Panc1 (cell line): ENCODE data around the gene MCCC1. TPM values are rescaled to one million over a fixed set of nuclear protein-coding genes. Genes with fewer than 3 reads are reported as not detected.
"Not testable (repeated sequence)": the region's sequence is repeated elsewhere in the genome, so short reads cannot be mapped to it uniquely, and the experiment has no call there.

Source experiments
- ATAC-seq: fragments of 200-7000 bp; cut with Tn5 transposase; 2 replicates; pipeline ENCODE4 v1.9.1; 2020; ENCODE audit warnings: mild to moderate bottlenecking, moderate library complexity
- BruUV-seq: library from RNA; stranded (reverse); fragments of 400-500 nt; replicated peaks from 2 replicates; lab custom pipeline; 2021; lab: Mats Ljungman, UMichigan
- CTCF ChIA-PET: fragments of 300-600 bp; sonication (Branson Sonifier 250); formaldehyde crosslinking; loops from one replicate; lab custom pipeline; 2022; ENCODE audit warnings: antibody characterized with exemption; lab: Charles Lee
- POLR2A ChIA-PET: fragments of 300-600 bp; sonication (Branson Sonifier 250); formaldehyde crosslinking; loops from one replicate; lab custom pipeline; 2022; ENCODE audit warnings: antibody characterized with exemption; lab: Charles Lee
- DNase-seq: peaks from one replicate; pipeline ENCODE4 v3.0.0-alpha.2; 2010; ENCODE audit warnings: low read depth, low spot score
- H3K27ac ChIP-seq: 2 replicates; pipeline ENCODE4 v1.5.1; 2011; ENCODE audit warnings: mild to moderate bottlenecking, low read length, inconsistent platforms
- H3K27me3 ChIP-seq: fragments of 200-500 bp; sonication (Bioruptor generic); 2 replicates; pipeline ENCODE4 v1.6.0; 2014; ENCODE audit warnings: low read length, inconsistent platforms; ENCODE audit not compliant: control insufficient read depth, insufficient read depth
- H3K36me3 ChIP-seq: fragments of 200-500 bp; sonication (Bioruptor generic); 2 replicates; pipeline ENCODE4 v1.5.1; 2014; ENCODE audit warnings: inconsistent platforms, mild to moderate bottlenecking, low read length, moderate library complexity; ENCODE audit not compliant: control insufficient read depth, insufficient read depth
- H3K4me1 ChIP-seq: 2 replicates; pipeline ENCODE4 v1.5.1; 2011; ENCODE audit warnings: inconsistent platforms, mild to moderate bottlenecking, low read length, moderate library complexity; ENCODE audit not compliant: control insufficient read depth, insufficient read depth
- H3K4me3 ChIP-seq, 2 experiments: 2 replicates each; pipeline ENCODE4 v1.5.1; 2011 to 2012; ENCODE audit warnings: low read depth in 2 of 2, low read length in 2 of 2, mild to moderate bottlenecking in 2 of 2, inconsistent platforms in 1 of 2, moderate library complexity in 1 of 2
- H3K9me3 ChIP-seq: fragments of 200-500 bp; sonication (Bioruptor generic); 2 replicates; pipeline ENCODE4 v1.5.1; 2014; ENCODE audit warnings: low read depth, mild to moderate bottlenecking, inconsistent platforms, low read length, moderate library complexity; ENCODE audit not compliant: control insufficient read depth, insufficient read depth
- POLR2AphosphoS5 ChIP-seq: IDR thresholded peaks from 2 replicates; pipeline ENCODE4 v1.6.1; 2012; ENCODE audit warnings: mild to moderate bottlenecking, low read depth, low read length, moderate library complexity
- SIN3A ChIP-seq: IDR thresholded peaks from 2 replicates; pipeline ENCODE4 v1.6.1; 2012; ENCODE audit warnings: low read depth, mild to moderate bottlenecking, low read length, moderate library complexity, borderline replicate concordance; ENCODE audit not compliant: insufficient read depth
- TCF7L2 ChIP-seq: IDR thresholded peaks from 2 replicates; pipeline ENCODE4 v1.6.1; 2011; ENCODE audit warnings: mild to moderate bottlenecking, low read depth, low read length, inconsistent platforms
- in situ Hi-C: cut with HindIII; loops from 2 replicates; pipeline ENCODE4 v1.10.0; 2016; ENCODE audit warnings: low sequenced_read_pairs, low pct_unique_long_range_greater_than_20kb
- intact Hi-C: fragments of 100-400 bp; cut with micrococcal nuclease; formaldehyde crosslinking; loops from one replicate; pipeline ENCODE4 v1.10.0; 2022; ENCODE audit not compliant: unreplicated experiment
- total RNA-seq: library from RNA; stranded (reverse); gene quantifications from one replicate; pipeline ENCODE4 v1.2.1, GENCODE V29; 2021; ENCODE audit not compliant: unreplicated experiment
- TF ChIP-seq, protein P1 (sequence below), 2 experiments: IDR thresholded peaks; 2 replicates each; pipeline ENCODE4 v1.6.1; 2011 to 2012; ENCODE audit warnings: low read depth in 2 of 2, control low read depth in 1 of 2, low read length in 1 of 2, mild to moderate bottlenecking in 1 of 2, moderate library complexity in 1 of 2; ENCODE audit not compliant: insufficient read depth in 1 of 2
- TF ChIP-seq, protein P2 (sequence below): fragments of 450-650 bp; IDR thresholded peaks from 2 replicates; pipeline ENCODE4 v1.5.1; 2017; ENCODE audit warnings: mild to moderate bottlenecking

MCCC1 gene
- total RNA-seq, 1 experiment from 2014 or later = 24.2 TPM

DNA sequence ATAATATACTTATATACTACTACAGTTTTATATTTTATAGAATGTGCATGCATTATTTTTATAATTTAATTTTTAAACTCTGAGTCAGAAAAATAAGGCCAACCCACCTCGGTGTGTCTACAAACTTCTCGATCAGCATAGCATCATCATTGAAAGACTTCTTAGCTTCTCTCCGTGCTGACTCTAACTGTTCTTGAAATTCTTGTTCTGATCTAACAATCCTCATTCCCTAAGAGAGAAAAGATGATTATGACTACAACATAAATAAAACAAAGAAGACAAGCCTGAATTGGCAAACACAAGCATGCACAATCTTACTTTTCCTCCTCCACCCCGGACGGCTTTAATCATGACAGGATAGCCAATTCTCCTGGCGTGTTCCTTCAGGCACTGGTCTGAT, 28.4 kb downstream of the MCCC1 start:
- intact Hi-C loops = no loop called here
- ChIA-PET POLR2A (no interaction called here), CTCF (no interaction called here)
- 0 out of 2 replicates have a peak, but pooled peaks cover 4% of the 10 kb centered on the region for H3K4me1 ChIP-seq
- no TSS peak for BruUV-seq
- DNase-seq = no peak
- TF ChIP-seq, protein P1, sequence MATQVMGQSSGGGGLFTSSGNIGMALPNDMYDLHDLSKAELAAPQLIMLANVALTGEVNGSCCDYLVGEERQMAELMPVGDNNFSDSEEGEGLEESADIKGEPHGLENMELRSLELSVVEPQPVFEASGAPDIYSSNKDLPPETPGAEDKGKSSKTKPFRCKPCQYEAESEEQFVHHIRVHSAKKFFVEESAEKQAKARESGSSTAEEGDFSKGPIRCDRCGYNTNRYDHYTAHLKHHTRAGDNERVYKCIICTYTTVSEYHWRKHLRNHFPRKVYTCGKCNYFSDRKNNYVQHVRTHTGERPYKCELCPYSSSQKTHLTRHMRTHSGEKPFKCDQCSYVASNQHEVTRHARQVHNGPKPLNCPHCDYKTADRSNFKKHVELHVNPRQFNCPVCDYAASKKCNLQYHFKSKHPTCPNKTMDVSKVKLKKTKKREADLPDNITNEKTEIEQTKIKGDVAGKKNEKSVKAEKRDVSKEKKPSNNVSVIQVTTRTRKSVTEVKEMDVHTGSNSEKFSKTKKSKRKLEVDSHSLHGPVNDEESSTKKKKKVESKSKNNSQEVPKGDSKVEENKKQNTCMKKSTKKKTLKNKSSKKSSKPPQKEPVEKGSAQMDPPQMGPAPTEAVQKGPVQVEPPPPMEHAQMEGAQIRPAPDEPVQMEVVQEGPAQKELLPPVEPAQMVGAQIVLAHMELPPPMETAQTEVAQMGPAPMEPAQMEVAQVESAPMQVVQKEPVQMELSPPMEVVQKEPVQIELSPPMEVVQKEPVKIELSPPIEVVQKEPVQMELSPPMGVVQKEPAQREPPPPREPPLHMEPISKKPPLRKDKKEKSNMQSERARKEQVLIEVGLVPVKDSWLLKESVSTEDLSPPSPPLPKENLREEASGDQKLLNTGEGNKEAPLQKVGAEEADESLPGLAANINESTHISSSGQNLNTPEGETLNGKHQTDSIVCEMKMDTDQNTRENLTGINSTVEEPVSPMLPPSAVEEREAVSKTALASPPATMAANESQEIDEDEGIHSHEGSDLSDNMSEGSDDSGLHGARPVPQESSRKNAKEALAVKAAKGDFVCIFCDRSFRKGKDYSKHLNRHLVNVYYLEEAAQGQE (IDR thresholded peaks at IDR 0.05; ENCODE audit: insufficient read depth in 1 of 2, low read depth in 2 of 2, low read length in 1 of 2) = no peak
- no peak for TF ChIP-seq TCF7L2
- no peak overlapping the region for H3K27ac ChIP-seq
- H3K9me3 ChIP-seq = no peaks in the 10 kb centered on the region
- in situ Hi-C loops = no loop called here
- H3K4me3 ChIP-seq = no peak overlapping the region
- no peak for ATAC-seq
- no peaks in the 10 kb centered on the region; the same call in 1 of the 2 replicates for H3K36me3 ChIP-seq
- H3K27me3 ChIP-seq = no peaks in the 10 kb centered on the region

DNA sequence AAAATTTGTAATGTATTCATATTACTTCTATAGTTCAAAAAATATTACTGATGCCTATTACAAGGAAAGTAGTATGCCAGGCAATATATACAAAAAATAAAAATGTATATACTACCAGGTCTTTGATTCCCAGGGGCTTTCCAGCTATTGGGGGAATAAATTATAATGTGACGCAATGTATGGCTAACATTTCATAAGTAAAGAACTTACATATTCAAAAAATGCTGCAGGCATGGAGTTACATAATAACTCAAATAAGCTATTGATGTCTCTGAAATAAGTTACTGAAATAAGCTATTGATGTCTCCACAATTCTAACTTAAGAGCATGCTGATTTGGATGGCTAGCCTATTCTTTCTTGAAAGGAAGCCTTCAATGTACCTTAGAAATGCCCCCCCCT, 30.2 kb downstream of the MCCC1 start:
- POLR2A ChIA-PET = interaction anchor here (0.7 kb wide), 1 partner anchor 37 kb away, joined by 5 read pairs; no protein-coding TSS in a partner anchor
- no TSS peak for BruUV-seq

DNA sequence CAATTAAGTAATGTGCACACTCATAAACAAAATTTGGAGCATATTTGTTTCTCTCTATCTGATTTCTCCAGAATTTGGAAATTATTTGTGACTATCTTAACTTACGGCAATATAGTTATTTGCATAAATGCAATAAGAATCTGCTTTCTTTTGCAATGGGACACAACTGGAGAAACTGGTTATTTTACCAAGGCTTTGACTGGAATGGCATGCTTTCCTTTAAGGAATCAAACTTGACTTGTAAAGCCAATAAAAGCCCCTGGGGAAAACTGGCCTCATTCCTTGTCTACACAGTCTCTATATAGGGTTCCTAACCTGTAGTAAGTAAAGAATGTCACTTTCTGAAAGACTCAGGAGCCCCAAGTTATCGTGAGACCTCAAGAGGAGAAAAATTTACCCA, 32.4 kb downstream of the MCCC1 start:
- H3K4me3 ChIP-seq, DNase-seq, CTCF ChIA-PET, H3K27ac ChIP-seq, in situ Hi-C loops, H3K36me3 ChIP-seq, ATAC-seq, POLR2A ChIA-PET, H3K27me3 ChIP-seq, H3K4me1 ChIP-seq, intact Hi-C loops, H3K9me3 ChIP-seq, BruUV-seq: not testable (repeated sequence)

More for the DNA sequence above, 30.2 kb downstream of the MCCC1 start:
- no peak overlapping the region for H3K4me3 ChIP-seq
- no peak for ATAC-seq
- TF ChIP-seq TCF7L2 (no peak), SIN3A (no peak), POLR2AphosphoS5 (no peak)
- TF ChIP-seq, protein P1 (IDR thresholded peaks at IDR 0.05; ENCODE audit: insufficient read depth in 1 of 2, low read depth in 2 of 2, low read length in 1 of 2) = no peak
- TF ChIP-seq, protein P2, sequence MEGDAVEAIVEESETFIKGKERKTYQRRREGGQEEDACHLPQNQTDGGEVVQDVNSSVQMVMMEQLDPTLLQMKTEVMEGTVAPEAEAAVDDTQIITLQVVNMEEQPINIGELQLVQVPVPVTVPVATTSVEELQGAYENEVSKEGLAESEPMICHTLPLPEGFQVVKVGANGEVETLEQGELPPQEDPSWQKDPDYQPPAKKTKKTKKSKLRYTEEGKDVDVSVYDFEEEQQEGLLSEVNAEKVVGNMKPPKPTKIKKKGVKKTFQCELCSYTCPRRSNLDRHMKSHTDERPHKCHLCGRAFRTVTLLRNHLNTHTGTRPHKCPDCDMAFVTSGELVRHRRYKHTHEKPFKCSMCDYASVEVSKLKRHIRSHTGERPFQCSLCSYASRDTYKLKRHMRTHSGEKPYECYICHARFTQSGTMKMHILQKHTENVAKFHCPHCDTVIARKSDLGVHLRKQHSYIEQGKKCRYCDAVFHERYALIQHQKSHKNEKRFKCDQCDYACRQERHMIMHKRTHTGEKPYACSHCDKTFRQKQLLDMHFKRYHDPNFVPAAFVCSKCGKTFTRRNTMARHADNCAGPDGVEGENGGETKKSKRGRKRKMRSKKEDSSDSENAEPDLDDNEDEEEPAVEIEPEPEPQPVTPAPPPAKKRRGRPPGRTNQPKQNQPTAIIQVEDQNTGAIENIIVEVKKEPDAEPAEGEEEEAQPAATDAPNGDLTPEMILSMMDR = no peak
- no peaks in the 10 kb centered on the region for H3K9me3 ChIP-seq
- H3K27me3 ChIP-seq = no peaks in the 10 kb centered on the region
- intact Hi-C loops = no loop called here
- no peak for DNase-seq
- H3K27ac ChIP-seq = no peak overlapping the region
- in situ Hi-C loops = no loop called here
- CTCF ChIA-PET = no interaction called here
- H3K4me1 ChIP-seq = 0 out of 2 replicates have a peak, but pooled peaks cover 4% of the 10 kb centered on the region
- H3K36me3 ChIP-seq = no peaks in the 10 kb centered on the region; the same call in 1 of the 2 replicates
